OCI-LY1 (cell line): ENCODE results near the gene KRTAP10-6.

Experiments used
- EZH2 ChIP-seq: fragments of 200-600 bp; sonication (generic), shearing (Covaris generic); IDR thresholded peaks from 2 replicates; pipeline ENCODE4 v1.8.0; 2017; ENCODE audit warnings: borderline replicate concordance, mixed run types, mild to moderate bottlenecking, antibody characterized with exemption, low read length, moderate library complexity, mixed read lengths
- TF ChIP-seq, protein P1 (sequence below): fragments of 200-600 bp; sonication (generic), shearing (Covaris generic); IDR thresholded peaks from 2 replicates; pipeline ENCODE4 v1.5.1; 2017; ENCODE audit warnings: mild to moderate bottlenecking, antibody characterized with exemption, low read length, moderate library complexity, mixed read lengths

DNA sequence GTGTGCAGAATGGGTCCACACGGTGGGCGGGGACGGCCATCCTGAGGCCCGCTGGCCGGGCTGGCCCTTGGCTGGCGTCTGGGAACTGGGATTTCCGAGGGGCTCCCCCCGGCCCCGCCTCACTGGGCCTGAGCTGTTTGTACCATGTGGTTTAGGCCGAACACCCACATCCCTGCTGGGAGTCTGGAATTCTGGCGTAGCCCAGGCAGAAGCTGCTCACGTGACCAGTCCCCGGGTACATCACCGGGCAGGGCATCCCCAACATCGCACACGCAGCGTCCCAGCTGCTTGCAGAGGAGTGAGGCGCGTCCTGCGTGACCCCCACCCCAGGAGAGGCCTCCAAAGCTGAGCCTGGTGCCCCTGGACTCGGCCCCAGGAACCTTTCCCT is 10.2 kb upstream of the KRTAP10-6 start:
- TF ChIP-seq, protein P1, sequence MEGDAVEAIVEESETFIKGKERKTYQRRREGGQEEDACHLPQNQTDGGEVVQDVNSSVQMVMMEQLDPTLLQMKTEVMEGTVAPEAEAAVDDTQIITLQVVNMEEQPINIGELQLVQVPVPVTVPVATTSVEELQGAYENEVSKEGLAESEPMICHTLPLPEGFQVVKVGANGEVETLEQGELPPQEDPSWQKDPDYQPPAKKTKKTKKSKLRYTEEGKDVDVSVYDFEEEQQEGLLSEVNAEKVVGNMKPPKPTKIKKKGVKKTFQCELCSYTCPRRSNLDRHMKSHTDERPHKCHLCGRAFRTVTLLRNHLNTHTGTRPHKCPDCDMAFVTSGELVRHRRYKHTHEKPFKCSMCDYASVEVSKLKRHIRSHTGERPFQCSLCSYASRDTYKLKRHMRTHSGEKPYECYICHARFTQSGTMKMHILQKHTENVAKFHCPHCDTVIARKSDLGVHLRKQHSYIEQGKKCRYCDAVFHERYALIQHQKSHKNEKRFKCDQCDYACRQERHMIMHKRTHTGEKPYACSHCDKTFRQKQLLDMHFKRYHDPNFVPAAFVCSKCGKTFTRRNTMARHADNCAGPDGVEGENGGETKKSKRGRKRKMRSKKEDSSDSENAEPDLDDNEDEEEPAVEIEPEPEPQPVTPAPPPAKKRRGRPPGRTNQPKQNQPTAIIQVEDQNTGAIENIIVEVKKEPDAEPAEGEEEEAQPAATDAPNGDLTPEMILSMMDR = no peak
- no peak for TF ChIP-seq EZH2
